Uterus (tissue), 4 donors: Measurements from ENCODE around the gene MAB21L4. TPM values are rescaled to one million over a fixed set of nuclear protein-coding genes. Genes with fewer than 3 reads are reported as not detected.

Experiments used
- DNase-seq, 2 donors: peaks; one replicate each; pipeline ENCODE4 v3.0.0-alpha.2; 2019 to 2020
- H3K27ac ChIP-seq, 2 donors: fragments of 200-600 bp; sonication (generic); 1 replicate in 1 of 2; 2 replicates in 1 of 2; pipeline ENCODE4 v1.5.1; 2016 to 2018
- H3K27me3 ChIP-seq, 2 donors: fragments of 200-600 bp; sonication (generic); one replicate each; pipeline ENCODE4 v1.5.1; 2018 to 2019; ENCODE audit warnings: control low read depth in 1 of 2
- H3K36me3 ChIP-seq, 2 donors: fragments of 200-600 bp; sonication (generic); one replicate each; pipeline ENCODE4 v1.5.1; 2019; ENCODE audit warnings: control low read depth in 1 of 2
- H3K4me1 ChIP-seq, 2 donors: fragments of 200-600 bp; sonication (generic); one replicate each; pipeline ENCODE4 v1.5.1; 2018 to 2019; ENCODE audit warnings: control low read depth in 1 of 2
- H3K4me3 ChIP-seq, 2 donors: fragments of 200-600 bp; sonication (generic); 1 replicate in 1 of 2; 2 replicates in 1 of 2; pipeline ENCODE4 v1.5.1; 2018 to 2019; ENCODE audit warnings: mild to moderate bottlenecking in 1 of 2
- H3K9me3 ChIP-seq, 2 donors: fragments of 200-600 bp; sonication (generic); one replicate each; pipeline ENCODE4 v1.5.1; 2019; ENCODE audit warnings: control low read depth in 1 of 2
- CTCF ChIP-seq, 4 experiments: fragments of 200-600 bp in 2 of 4; fragments of 450-650 bp in 2 of 4; sonication (generic) in 2 of 4; IDR thresholded peaks; one replicate each; pipeline ENCODE4 v1.5.1; 2016 to 2019; ENCODE audit warnings: antibody characterized with exemption in 4 of 4, mild to moderate bottlenecking in 2 of 4, moderate library complexity in 1 of 4
- POLR2A ChIP-seq, 2 donors: fragments of 450-650 bp; IDR thresholded peaks; one replicate each; pipeline ENCODE4 v1.6.1; 2016; ENCODE audit warnings: antibody characterized with exemption in 2 of 2, mild to moderate bottlenecking in 1 of 2, moderate library complexity in 1 of 2
- intact Hi-C: fragments of 100-400 bp; cut with DNase I; formaldehyde crosslinking; loops from one replicate; pipeline ENCODE4 v1.15.1; 2023; ENCODE audit warnings: low total_unique reads
- total RNA-seq, 4 donors: library from RNA; depleted of rRNA in 3 of 4; stranded (reverse); fragments of >200 nt in 3 of 4; gene quantifications; one replicate each; pipeline versions ENCODE4 v1.1.0 to v1.2.4, GENCODE V29; 2014 to 2023
- donor health status: DM: yes; HTN: yes; CAD: no.

Gene MAB21L4
- total RNA-seq = under 1 TPM in 1 of 4 donors, not detected in 3; 0.97 TPM

DNA sequence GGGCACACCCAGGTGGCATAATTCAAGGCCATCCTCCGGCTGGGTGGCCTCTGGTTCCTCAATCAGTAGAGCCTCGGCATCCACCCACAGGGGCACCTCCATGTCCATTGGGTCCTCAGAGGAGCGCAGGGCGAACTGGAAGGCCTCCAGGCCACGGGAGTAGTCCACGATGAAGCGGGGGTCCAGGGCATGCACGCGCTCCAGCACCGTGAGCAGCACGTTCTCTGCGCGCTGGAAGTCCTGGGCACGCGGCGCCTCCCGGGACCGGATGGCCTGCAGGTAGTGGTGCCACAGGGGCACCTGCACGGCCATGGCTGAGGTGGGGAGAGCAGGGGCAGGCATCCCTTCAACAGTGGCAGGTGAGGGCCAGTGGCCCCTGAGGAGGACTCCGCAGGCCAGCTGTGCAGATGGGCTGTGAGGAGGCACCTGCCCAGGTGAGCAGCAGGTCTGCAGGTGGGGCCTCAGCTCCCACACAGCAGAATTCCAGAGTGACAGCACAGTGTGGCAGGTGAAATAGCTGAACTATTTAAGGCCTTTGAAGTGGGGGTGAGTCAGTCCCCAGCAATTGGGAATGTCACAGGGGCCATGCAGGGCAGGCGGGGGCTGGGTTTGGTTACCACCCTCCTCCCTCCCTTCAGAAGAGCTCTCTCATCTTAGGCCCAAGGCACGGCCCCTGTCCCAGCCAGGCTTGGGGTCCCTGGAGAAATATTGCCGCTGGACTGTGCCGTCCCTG lies at the start of gene MAB21L4:
Gene MAB21L4, minus strand, starts transcription at position 501 of the 733 bp plus-strand sequence. Its CDS starts 159 bp downstream, at position 342.
- intact Hi-C loops = no loop called here
- no peaks in the 10 kb centered on the region for H3K4me1 ChIP-seq

GRCh38 chr2:240936106-240936505 lies 40.1 kb upstream of the MAB21L4 start:
- intact Hi-C loops = no loop called here
- DNase-seq = no peak
- Histone ChIP-seq H3K27ac (no peak overlapping the region), H3K27me3 (no peaks in the 10 kb centered on the region), H3K4me1 (no peaks in the 10 kb centered on the region), H3K9me3 (no peaks in the 10 kb centered on the region), H3K36me3 (no peaks in the 10 kb centered on the region), H3K4me3 (no peak overlapping the region)
- TF ChIP-seq CTCF (IDR thresholded peaks at IDR 0.05) (no peak), POLR2A (IDR thresholded peaks at IDR 0.05) (no peak)

More for the DNA sequence above, at the start of gene MAB21L4:
- Histone ChIP-seq H3K27me3 (no peaks in the 10 kb centered on the region), H3K9me3 (no peaks in the 10 kb centered on the region), H3K36me3 (no peaks in the 10 kb centered on the region), H3K27ac (no peak within 1 kb of the TSS), H3K4me3 (no peak within 1 kb of the TSS)
- DNase-seq = no peak
- TF ChIP-seq CTCF (IDR thresholded peaks at IDR 0.05) = no peak
- no peak for TF ChIP-seq POLR2A (IDR thresholded peaks at IDR 0.05)

- TF ChIP-seq POLR2A (IDR thresholded peaks at IDR 0.05) (no peak), CTCF (IDR thresholded peaks at IDR 0.05) (no peak)
- no peaks in the 10 kb centered on the region for H3K4me1 ChIP-seq
- peak; percentile 11 for DNase-seq
- H3K27me3 ChIP-seq = no peaks in the 10 kb centered on the region
- no peak overlapping the region for H3K27ac ChIP-seq
- intact Hi-C loops = no loop called here
- no peaks in the 10 kb centered on the region for H3K9me3 ChIP-seq
- no peak overlapping the region for H3K4me3 ChIP-seq
- H3K36me3 ChIP-seq = no peaks in the 10 kb centered on the region
These were observed 39.3 kb upstream of the MAB21L4 start for GRCh38 chr2:240935103-240935876.

GRCh38 chr2:240934701-240935102 lies 38.7 kb upstream of the MAB21L4 start:
- no peaks in the 10 kb centered on the region for H3K36me3 ChIP-seq
- no peaks in the 10 kb centered on the region for H3K9me3 ChIP-seq
- DNase-seq = peak; percentile 8
- intact Hi-C loops = no loop called here
- H3K27me3 ChIP-seq = no peaks in the 10 kb centered on the region
- H3K4me3 ChIP-seq = no peak overlapping the region
- H3K4me1 ChIP-seq = no peaks in the 10 kb centered on the region
- no peak overlapping the region for H3K27ac ChIP-seq
- no peak for TF ChIP-seq CTCF (IDR thresholded peaks at IDR 0.05)
- no peak for TF ChIP-seq POLR2A (IDR thresholded peaks at IDR 0.05)
